Thoracic aorta (tissue), 2 donors: ENCODE measurements around the gene SPEM1. TPM values are rescaled to one million over a fixed set of nuclear protein-coding genes. Genes with fewer than 3 reads are reported as not detected.

Experiments used
- ATAC-seq: fragments of 150-250 bp; one replicate; pipeline ENCODE4 v1.8.0; 2017; ENCODE audit warnings: low read depth; ENCODE audit not compliant: insufficient number of reproducible peaks, low FRiP score
- DNase-seq: peaks from one replicate; pipeline ENCODE4 v3.0.0-alpha.2; 2020; ENCODE audit warnings: low spot score
- H3K27ac ChIP-seq, 2 donors: fragments of 200-600 bp; sonication (generic); 1 replicate in 1 of 2; 2 replicates in 1 of 2; pipeline ENCODE4 v1.5.1; 2016; ENCODE audit warnings: mild to moderate bottlenecking in 2 of 2, moderate library complexity in 2 of 2
- H3K27me3 ChIP-seq: fragments of 200-600 bp; sonication (generic); replicated peaks from 2 replicates; pipeline ENCODE4 v1.6.0; 2016; ENCODE audit warnings: mild to moderate bottlenecking; ENCODE audit not compliant: insufficient read depth
- H3K36me3 ChIP-seq: fragments of 200-600 bp; sonication (generic); one replicate; pipeline ENCODE4 v1.5.1; 2016
- H3K4me1 ChIP-seq, 2 donors: fragments of 200-600 bp; sonication (generic); 1 replicate in 1 of 2; 2 replicates in 1 of 2; pipeline versions ENCODE4 v1.5.1 to v1.6.0; 2016; ENCODE audit warnings: low read depth in 2 of 2, mild to moderate bottlenecking in 1 of 2; ENCODE audit not compliant: control insufficient read depth in 1 of 2
- H3K4me3 ChIP-seq: fragments of 200-600 bp; sonication (generic); 2 replicates; pipeline ENCODE4 v1.5.1; 2016; ENCODE audit warnings: mild to moderate bottlenecking
- H3K9me3 ChIP-seq: fragments of 200-600 bp; sonication (generic); 2 replicates; pipeline ENCODE4 v1.5.1; 2016
- total RNA-seq, 2 donors: library from RNA; depleted of rRNA; stranded (reverse); fragments of >200 nt; gene quantifications; one replicate each; pipeline versions ENCODE4 v1.1.0 to v1.2.3, GENCODE V29; 2016
- TF ChIP-seq, protein P1 (sequence below): fragments of 200-600 bp; sonication (generic); IDR thresholded peaks from one replicate; pipeline ENCODE4 v1.5.1; 2019; ENCODE audit warnings: antibody characterized with exemption

The SPEM1 gene
- total RNA-seq, 2 donors from 2014 or later, result not detected

DNA sequence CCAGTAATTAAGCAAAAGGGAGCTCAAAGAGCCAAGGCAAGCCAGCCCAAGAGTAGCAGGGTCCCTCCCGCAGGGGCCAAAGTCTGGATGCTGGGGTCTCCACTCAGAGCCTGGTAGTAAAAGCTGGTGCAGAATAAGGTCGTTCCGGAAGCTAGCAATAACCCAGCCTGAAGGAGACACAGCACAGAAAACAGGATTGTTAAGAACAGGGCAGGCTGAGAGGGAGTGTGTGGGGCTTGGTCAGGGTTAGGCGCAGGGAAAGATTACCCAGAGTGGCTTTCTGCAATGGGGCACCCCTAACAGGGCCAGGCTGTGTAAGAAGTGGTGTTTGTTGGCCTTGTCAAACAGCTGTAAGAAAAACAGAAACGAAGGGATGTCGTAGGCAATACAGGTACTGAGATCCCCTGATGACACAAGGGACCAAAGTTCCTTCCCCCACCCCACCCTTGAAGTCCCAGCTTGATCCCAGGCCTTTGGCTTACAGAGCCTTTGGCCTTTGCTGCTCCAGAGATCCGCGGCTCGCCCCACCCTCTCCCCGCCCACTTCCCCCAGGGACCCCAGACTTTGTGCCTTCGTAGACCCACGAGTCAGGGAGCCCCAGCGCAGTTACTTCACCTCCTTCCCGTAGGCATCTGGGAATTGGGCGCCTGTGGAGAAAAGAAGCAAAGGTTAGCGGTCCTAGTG is 16.9 kb upstream of the SPEM1 start:
- Histone ChIP-seq H3K4me1 (peaks cover 18% of the 10 kb centered on the region in 2 donors), H3K27ac (peak overlapping the region; percentile 78 to 93), H3K9me3 (no peaks in the 10 kb centered on the region), H3K36me3 (no peaks in the 10 kb centered on the region), H3K27me3 (no peaks in the 10 kb centered on the region), H3K4me3 (peak overlapping the region; percentile 90)
- DNase-seq (no peak), ATAC-seq (no peak)
- TF ChIP-seq, protein P1, sequence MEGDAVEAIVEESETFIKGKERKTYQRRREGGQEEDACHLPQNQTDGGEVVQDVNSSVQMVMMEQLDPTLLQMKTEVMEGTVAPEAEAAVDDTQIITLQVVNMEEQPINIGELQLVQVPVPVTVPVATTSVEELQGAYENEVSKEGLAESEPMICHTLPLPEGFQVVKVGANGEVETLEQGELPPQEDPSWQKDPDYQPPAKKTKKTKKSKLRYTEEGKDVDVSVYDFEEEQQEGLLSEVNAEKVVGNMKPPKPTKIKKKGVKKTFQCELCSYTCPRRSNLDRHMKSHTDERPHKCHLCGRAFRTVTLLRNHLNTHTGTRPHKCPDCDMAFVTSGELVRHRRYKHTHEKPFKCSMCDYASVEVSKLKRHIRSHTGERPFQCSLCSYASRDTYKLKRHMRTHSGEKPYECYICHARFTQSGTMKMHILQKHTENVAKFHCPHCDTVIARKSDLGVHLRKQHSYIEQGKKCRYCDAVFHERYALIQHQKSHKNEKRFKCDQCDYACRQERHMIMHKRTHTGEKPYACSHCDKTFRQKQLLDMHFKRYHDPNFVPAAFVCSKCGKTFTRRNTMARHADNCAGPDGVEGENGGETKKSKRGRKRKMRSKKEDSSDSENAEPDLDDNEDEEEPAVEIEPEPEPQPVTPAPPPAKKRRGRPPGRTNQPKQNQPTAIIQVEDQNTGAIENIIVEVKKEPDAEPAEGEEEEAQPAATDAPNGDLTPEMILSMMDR, result no peak

DNA sequence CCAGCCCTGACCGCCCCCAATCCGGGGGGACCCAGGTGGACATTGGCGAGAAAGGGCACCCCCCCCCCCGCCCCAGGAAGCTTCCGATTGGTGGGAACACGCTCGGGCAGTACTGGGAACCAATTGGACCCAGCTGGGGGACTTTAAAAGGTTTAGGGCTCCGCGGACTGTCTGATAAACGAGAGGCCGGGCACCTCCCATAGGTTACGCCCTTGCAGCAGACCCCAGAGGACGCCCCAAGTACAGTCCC is 16.5 kb upstream of the SPEM1 start:
- Histone ChIP-seq H3K27ac (peak overlapping the region; percentile 78 to 93), H3K4me1 (peaks cover 18% of the 10 kb centered on the region in 2 donors), H3K4me3 (peak overlapping the region; percentile 90), H3K27me3 (no peaks in the 10 kb centered on the region), H3K9me3 (no peaks in the 10 kb centered on the region), H3K36me3 (no peaks in the 10 kb centered on the region)
- DNase-seq (peak; percentile 26), ATAC-seq (peak; percentile 17)
- TF ChIP-seq, protein P1, result no peak

DNA sequence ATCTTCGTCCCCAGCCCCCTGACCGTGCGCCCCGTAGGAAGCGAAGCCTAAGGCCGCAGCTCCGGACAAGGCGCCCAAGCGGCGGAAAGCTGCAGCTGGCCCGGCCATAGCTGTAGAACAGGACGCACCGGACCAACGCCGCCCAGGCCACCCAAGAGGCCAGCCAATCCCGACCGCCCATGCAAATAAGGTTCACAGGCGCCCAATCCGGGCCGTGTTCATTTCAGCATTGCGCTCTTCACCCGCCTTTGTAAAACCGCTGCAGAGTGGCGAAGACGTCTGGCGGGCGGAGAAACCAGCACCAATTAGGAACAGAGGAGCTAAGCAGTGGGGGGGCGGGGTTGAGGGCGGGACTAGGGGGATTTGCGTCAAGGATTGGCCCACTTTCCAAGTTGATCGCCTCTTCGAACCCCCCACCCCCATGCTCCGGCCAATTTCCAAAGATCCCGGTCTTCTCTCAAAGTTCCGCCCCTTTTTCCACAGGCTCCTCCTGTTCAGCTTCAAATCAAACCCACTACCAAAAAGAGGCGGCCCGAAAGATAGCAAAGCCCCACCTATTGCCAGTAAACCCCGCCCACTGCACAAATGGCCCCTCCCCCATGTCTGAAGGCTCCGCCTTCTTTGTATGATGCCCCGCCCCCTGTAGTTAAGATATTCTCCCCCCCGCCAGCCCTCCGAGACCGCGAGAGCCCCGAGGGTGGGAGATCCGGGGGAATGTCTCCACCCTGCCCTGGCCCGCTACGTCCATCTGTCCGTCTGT is 16.0 kb upstream of the SPEM1 start, which contains the start of gene TMEM256:
TSS of gene TMEM256 (minus strand) at position 121 of the 760 bp plus-strand sequence. CDS start at position 108, 13 bp downstream.
- Histone ChIP-seq H3K36me3 (no peaks in the 10 kb centered on the region), H3K27me3 (no peaks in the 10 kb centered on the region), H3K9me3 (no peaks in the 10 kb centered on the region), H3K4me3 (peak within 1 kb of the TSS; percentile 90), H3K27ac (peak within 1 kb of the TSS; percentile 90 to 93), H3K4me1 (peaks cover 18% of the 10 kb centered on the region in 2 donors)
- DNase-seq (peak; percentile 97), ATAC-seq (peak; percentile 94)
- TF ChIP-seq, protein P1, result no peak

DNA sequence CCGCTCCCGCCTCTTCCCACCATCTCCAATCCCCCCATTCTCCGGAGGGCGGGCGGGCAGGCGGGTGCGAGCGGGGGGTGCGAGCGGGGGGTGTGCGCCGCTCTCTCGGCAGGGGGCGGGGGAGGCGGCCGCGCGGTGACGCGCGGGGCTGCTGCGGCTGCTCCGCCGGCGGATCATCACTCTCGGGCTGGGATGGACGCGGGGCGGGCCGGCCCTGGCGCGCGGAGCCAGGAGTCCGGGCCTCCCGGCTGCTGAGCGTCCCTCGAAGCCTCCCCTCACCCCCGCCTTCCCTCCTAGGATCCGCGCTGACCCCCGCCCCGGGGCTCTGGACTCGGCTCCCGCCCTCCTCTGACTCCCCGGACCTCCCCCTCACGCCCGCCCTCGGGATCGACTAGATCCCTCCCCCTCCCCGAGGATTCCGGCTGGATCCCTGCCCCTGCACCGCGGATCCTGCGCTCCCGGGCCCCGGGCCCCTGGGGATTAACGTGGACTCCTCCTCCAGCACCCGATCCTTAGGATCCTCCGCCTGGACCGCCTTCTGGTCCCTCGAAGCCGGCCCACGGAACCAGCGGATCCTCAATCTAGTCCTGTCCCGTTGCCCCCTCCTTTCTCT is 15.3 kb upstream of the SPEM1 start:
- no peaks in the 10 kb centered on the region for H3K36me3 ChIP-seq
- peak; percentile 42 for ATAC-seq
- H3K9me3 ChIP-seq, result no peaks in the 10 kb centered on the region
- TF ChIP-seq, protein P1, result no peak
- peaks cover 18% of the 10 kb centered on the region in 2 donors for H3K4me1 ChIP-seq
- peak overlapping the region; percentile 90 for H3K4me3 ChIP-seq
- peak overlapping the region; percentile 90 to 93 for H3K27ac ChIP-seq
- DNase-seq, result no peak
- H3K27me3 ChIP-seq, result no peaks in the 10 kb centered on the region
